Measurements from ENCODE around the gene IGFN1. TPM values are rescaled to one million over a fixed set of nuclear protein-coding genes. Genes with fewer than 3 reads are reported as not detected.

The IGFN1 gene
- total and polyA plus RNA-seq, 9 of the 15 experiments (the other 6 are each of a cell fraction or from before 2014, with no cell fraction given): 0.04 TPM; not detected in 8

GRCh38 chr1:201180141-201180540 is 10.5 kb upstream of the IGFN1 start (continued):
- TF ChIP-seq, protein P1, sequence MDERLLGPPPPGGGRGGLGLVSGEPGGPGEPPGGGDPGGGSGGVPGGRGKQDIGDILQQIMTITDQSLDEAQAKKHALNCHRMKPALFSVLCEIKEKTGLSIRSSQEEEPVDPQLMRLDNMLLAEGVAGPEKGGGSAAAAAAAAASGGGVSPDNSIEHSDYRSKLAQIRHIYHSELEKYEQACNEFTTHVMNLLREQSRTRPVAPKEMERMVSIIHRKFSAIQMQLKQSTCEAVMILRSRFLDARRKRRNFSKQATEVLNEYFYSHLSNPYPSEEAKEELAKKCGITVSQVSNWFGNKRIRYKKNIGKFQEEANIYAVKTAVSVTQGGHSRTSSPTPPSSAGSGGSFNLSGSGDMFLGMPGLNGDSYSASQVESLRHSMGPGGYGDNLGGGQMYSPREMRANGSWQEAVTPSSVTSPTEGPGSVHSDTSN (CRISPR knock-in tag; IDR thresholded peaks at IDR 0.05; ENCODE audit: low read depth): no peak
- TF ChIP-seq, protein P1 (tag; conservative IDR thresholded peaks at IDR 0.05; ENCODE audit: low read depth): peak; percentile 80
- TF ChIP-seq TOE1 (IDR thresholded peaks at IDR 0.05; ENCODE audit: borderline replicate concordance) (peak; percentile 59; the same call in 1 of the 2 replicates), TOE1 (CRISPR knock-in tag; IDR thresholded peaks at IDR 0.05; ENCODE audit: borderline replicate concordance, low read depth) (no peak)

- Histone ChIP-seq H2AFZ (ENCODE audit: low read depth, low read length) (no peak overlapping the region), H3K36me3 (ENCODE audit: control insufficient read depth, insufficient read depth, low read length) (no peaks in the 10 kb centered on the region), H3K4me3 (no peak overlapping the region), H4K20me1 (replicated peaks; ENCODE audit: control insufficient read depth, insufficient read depth, low read length) (no peaks in the 10 kb centered on the region), H3K9me1 (ENCODE audit: control insufficient read depth, insufficient read depth, low read length) (peaks cover 3% of the 10 kb centered on the region), H3K79me2 (ENCODE audit: control insufficient read depth, insufficient read depth, low read length) (no peaks in the 10 kb centered on the region), H3K4me2 (ENCODE audit: insufficient read depth, low read length) (no peak overlapping the region), H3K9me3 (replicated peaks; ENCODE audit: control insufficient read depth, insufficient read depth, low read depth, low read length) (no peaks in the 10 kb centered on the region), H3K9ac (ENCODE audit: insufficient read depth in 1 of 2, low read depth in 2 of 2, low read length in 2 of 2) (no peak overlapping the region), H3K27me3 (ENCODE audit: control insufficient read depth in 2 of 2, insufficient read depth in 2 of 2, low read length in 2 of 2) (peaks cover 36 to 57% of the 10 kb centered on the region in 2 experiments), H3K4me1 (replicated peaks in 1 of 2; ENCODE audit: control insufficient read depth in 2 of 2, insufficient read depth in 2 of 2, low read length in 2 of 2) (peaks cover 0 to 3% of the 10 kb centered on the region in 2 experiments; a peak in 1 of 5 replicates), H3K27ac (ENCODE audit: extremely low read depth, low read depth, low read length) (no peak overlapping the region)
- FAIRE-seq: no peak
- intact Hi-C loops (cut with micrococcal nuclease): loop anchor here (10.0 kb wide), 1 partner anchor 96 kb away; no protein-coding TSS in a partner anchor
- TF ChIP-seq HSF4 (CRISPR knock-in tag; IDR thresholded peaks at IDR 0.05; ENCODE audit: borderline replicate concordance) (no peak), MXI1 (IDR thresholded peaks at IDR 0.05; ENCODE audit: low read depth, low read length) (no peak), ARID3B (CRISPR knock-in tag; IDR thresholded peaks at IDR 0.05; ENCODE audit: borderline replicate concordance) (no peak), RHOXF2B (CRISPR knock-in tag; conservative IDR thresholded peaks at IDR 0.05) (no peak), BDP1 (IDR thresholded peaks at IDR 0.05; ENCODE audit: insufficient read depth, insufficient read length) (no peak), PRMT5 (CRISPR knock-in tag; IDR thresholded peaks at IDR 0.05) (no peak), HDAC8 (tag; IDR thresholded peaks at IDR 0.05) (no peak)
- no TSS peak for BruUV-seq (replicated peaks)
- POLR2A ChIA-PET: interaction anchor here (0.6 to 1.2 kb wide), 2 partner anchors 12 to 316 kb away, joined by 3 to 5 read pairs; no protein-coding TSS in a partner anchor
- in situ Hi-C loops (cut with MboI): no loop called here
- CTCF ChIA-PET (ENCODE audit: low intra/inter-chr PET ratio): no interaction called here
- 0% methylated on average over 6 of the region's 6 CpGs for WGBS (ENCODE audit: insufficient coverage, low coverage, missing lambda C conversion rate)
- ATAC-seq: no peak
- no peak for DNase-seq (ENCODE audit: extremely low read depth in 1 of 4, low spot score in 3 of 4)
Observed at GRCh38 chr1:201180901-201181300, 9.7 kb upstream of the IGFN1 start.

Measured in K562 (cell line).